Neuron (in vitro differentiated cells): ENCODE measurements around the gene P2RX5.
A peak's percentile ranks its signal among the peaks of the same experiment; 100 is the strongest.

Experiments
- H2AFZ ChIP-seq: one replicate; pipeline ENCODE4 v1.6.1; 2013; ENCODE audit warnings: low read depth, mild to moderate bottlenecking, inconsistent platforms, low read length, moderate library complexity
- H3K27me3 ChIP-seq: one replicate; pipeline ENCODE4 v1.6.1; 2013; ENCODE audit warnings: low read length; ENCODE audit not compliant: insufficient read depth
- H3K36me3 ChIP-seq: one replicate; pipeline ENCODE4 v1.6.1; 2013; ENCODE audit warnings: low read length; ENCODE audit not compliant: insufficient read depth
- H3K4me1 ChIP-seq: one replicate; pipeline ENCODE4 v1.6.1; 2013; ENCODE audit warnings: low read length; ENCODE audit not compliant: insufficient read depth
- H3K4me3 ChIP-seq: 2 replicates; pipeline ENCODE4 v1.5.1; 2013; ENCODE audit warnings: mild to moderate bottlenecking, low read length, moderate library complexity
- H3K9me3 ChIP-seq: one replicate; pipeline ENCODE4 v1.6.1; 2013; ENCODE audit warnings: low read length

Gene P2RX5

DNA sequence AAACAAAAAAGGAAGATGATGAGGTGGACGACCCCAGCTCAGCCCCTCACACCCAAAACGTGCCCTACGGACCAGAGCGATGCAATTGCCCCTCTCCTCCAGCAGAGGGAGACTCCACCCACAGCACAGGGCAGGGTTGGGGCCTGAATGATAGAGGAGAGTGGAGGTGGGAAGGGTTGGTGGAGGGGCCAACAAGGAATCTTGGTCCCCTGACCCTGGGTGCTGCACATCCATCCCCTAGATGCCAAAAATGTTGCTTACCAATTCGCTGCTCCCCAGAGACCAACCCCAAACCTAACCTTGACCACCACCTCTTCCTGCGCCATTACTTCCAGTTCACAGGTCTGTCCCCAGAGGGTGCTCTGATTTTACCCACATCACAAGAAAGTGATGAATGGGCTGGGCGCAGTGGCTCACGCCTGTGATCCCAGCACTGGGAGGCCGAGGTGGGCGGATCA lies 12.9 kb downstream of the P2RX5 start:
- peaks cover 1% of the 10 kb centered on the region for H3K4me1 ChIP-seq
- no peaks in the 10 kb centered on the region for H3K9me3 ChIP-seq
- no peak overlapping the region for H3K4me3 ChIP-seq
- no peaks in the 10 kb centered on the region for H3K36me3 ChIP-seq
- H2AFZ ChIP-seq, result no peak overlapping the region
- no peaks in the 10 kb centered on the region for H3K27me3 ChIP-seq

DNA sequence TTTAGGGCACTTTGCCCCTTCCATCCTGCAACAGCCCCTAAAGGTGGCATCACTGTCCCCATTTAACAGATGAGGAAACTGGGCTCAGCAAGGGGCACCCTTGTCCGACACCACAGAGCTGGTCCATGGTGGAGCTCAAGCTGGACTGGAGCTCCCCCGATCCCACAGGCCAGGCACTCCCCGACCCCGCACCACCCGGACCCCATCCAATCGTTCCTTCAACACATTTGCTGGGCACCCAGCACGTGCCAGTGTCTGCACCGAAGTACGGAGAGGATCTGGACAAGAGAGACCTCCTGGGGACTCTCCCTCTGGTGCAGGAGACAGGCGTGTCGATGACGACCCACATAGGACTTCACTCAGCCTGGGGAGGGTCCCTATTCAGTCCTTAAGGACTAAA lies 13.9 kb downstream of the P2RX5 start:
- no peaks in the 10 kb centered on the region for H3K4me1 ChIP-seq
- no peaks in the 10 kb centered on the region for H3K36me3 ChIP-seq
- H3K9me3 ChIP-seq, result no peaks in the 10 kb centered on the region
- H2AFZ ChIP-seq, result no peak overlapping the region
- H3K27me3 ChIP-seq, result peaks cover 3% of the 10 kb centered on the region
- no peak overlapping the region for H3K4me3 ChIP-seq

DNA sequence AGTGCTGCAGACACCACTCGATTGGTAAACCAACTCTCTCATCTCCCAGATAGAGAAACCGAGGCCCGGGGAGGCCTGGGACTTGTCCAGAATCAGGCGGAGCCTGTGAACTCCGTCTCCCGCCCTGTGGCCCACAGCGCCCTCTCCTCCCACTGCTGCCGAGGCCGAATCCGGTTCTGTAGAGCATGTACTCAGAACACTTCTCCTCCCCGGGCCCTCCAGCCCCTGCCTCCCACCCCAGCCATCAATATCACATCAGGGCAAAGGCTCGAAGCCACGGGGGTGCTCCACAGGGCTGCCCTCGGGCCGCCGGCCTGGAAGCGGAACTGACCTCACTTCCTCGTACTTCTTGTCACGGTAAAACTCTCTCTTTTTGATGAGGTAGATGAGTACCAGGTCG lies 14.4 kb downstream of the P2RX5 start:
- no peaks in the 10 kb centered on the region for H3K36me3 ChIP-seq
- H2AFZ ChIP-seq, result no peak overlapping the region
- peaks cover 5% of the 10 kb centered on the region for H3K27me3 ChIP-seq
- no peaks in the 10 kb centered on the region for H3K9me3 ChIP-seq
- no peak overlapping the region for H3K4me3 ChIP-seq
- no peaks in the 10 kb centered on the region for H3K4me1 ChIP-seq

DNA sequence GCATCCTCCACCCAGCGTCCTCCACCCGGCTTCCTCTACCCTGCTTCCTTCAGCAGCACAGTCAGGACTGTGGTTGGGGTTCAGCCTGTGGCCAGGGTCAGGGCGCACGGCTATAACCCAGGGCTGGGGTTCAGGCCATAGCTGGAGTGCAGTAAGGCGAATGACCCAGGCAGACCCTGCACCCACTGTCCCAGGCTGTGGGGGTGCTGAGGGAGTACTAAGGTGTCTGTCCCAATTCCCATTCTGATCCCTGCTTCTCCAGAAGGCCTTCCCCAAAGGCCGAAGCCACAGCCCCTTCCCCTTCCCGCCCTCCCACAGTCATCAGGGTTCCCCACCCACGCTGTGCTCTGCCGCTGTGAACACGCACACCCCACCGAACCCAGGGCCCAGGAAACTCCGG lies 14.9 kb downstream of the P2RX5 start:
- Histone ChIP-seq H3K4me3 (no peak overlapping the region), H3K27me3 (peaks cover 5% of the 10 kb centered on the region), H3K4me1 (no peaks in the 10 kb centered on the region), H3K36me3 (no peaks in the 10 kb centered on the region), H2AFZ (no peak overlapping the region), H3K9me3 (no peaks in the 10 kb centered on the region)

DNA sequence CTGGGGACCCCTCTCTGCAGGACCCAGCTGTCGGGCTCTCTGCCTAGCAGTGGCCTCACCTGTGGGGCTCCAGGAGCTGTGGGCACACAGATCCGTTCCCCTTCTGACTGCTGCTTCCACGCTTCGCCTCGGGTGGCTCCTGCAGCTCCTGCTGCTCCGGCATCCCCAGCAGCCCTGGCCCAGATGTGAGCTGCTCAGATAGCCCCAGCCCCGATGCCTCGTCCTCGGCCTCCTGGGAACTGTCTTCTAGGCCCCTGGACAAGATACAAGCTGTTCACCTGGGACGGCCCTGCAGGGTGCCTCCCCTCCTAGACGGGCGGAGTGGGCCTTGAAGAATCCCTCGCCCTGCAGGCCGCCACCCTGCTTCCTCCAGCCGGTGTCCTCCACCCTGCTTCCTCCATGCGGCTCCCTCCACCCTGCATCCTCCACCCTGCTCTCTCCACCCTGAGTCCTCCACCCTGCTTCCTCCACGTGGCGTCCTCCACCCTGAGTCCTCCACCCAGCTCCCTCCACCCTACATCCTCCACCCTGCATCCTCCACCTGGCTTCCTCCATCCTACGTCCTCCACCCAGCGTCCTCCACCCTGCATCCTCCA lies 16.3 kb downstream of the P2RX5 start:
- Histone ChIP-seq H3K4me3 (no peak overlapping the region), H2AFZ (no peak overlapping the region), H3K4me1 (no peaks in the 10 kb centered on the region), H3K9me3 (no peaks in the 10 kb centered on the region), H3K27me3 (peaks cover 5% of the 10 kb centered on the region), H3K36me3 (no peaks in the 10 kb centered on the region)

DNA sequence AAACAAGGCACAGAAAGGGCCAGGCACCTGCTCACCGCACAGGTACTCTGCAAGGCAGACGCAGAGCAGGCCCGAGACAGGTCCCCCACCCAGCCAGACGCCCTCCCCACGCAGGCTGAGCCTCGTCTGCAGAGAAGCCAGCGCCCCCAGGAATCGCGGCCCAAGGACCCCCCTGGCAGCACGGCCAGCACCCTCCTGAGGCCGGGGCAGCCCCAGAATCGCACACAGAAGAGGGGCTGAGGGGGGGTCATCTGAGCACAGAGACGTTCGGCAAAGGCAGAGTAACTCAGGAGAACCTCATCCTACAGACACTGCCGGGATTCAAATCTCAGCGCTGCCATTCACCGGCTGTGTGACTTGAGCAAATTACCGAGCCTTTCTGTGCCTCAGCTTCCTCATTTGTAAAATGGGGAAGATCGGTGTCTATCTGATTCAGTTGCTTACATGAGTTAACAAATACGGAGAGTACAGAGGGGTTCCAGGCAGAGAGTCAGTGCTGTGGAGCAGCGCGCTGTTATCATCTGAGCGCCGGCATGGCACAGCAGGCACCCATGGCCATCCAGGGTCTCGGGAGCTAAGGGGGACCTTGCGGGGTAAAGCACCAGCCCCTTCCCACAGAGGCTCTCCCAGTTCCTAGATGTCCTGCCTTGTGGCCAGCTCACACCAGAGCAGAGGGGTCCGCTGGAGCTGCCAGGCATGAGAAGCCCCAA lies 17.0 kb downstream of the P2RX5 start:
- Histone ChIP-seq H3K4me3 (no peak overlapping the region), H3K9me3 (no peaks in the 10 kb centered on the region), H3K36me3 (no peaks in the 10 kb centered on the region), H3K4me1 (no peaks in the 10 kb centered on the region), H3K27me3 (peaks cover 5% of the 10 kb centered on the region), H2AFZ (no peak overlapping the region)

DNA sequence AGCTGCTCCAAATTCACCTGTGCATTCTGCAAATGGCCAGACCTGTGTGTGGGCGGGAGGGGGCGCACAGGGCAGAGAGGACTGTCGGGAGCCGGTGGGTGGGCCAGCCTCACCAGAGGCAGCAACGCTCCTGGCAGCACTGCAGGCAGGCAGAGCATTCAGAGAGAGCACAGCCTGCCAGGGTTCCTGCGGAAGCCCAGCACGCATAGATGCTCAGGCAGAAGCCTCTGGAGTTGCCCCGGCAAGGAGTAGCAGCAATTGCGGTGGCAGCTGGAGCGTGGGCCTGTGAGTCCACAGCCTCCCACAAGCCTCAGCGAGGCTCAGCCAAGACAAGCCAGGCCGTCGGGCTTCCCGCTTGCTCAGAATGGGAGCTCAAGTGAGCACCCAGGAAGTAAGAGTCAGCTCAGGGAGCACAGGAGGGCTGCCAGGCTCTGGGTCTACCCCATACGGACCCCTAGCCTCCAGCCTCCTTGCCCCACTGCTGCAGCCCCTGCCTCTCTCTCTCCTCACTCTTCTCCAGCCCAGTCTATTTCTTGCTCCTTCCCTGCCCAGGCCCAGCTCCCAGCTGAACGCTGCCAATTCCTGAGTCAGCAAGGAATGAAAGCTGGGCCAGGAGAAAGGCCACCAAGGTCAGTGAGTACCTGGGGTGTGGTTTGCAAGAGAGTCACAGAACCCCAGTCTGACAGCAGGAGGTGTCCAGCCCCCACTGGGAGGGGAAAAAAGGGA lies 17.7 kb downstream of the P2RX5 start:
- H3K4me3 ChIP-seq, result no peak overlapping the region
- H3K9me3 ChIP-seq, result no peaks in the 10 kb centered on the region
- no peaks in the 10 kb centered on the region for H3K4me1 ChIP-seq

DNA sequence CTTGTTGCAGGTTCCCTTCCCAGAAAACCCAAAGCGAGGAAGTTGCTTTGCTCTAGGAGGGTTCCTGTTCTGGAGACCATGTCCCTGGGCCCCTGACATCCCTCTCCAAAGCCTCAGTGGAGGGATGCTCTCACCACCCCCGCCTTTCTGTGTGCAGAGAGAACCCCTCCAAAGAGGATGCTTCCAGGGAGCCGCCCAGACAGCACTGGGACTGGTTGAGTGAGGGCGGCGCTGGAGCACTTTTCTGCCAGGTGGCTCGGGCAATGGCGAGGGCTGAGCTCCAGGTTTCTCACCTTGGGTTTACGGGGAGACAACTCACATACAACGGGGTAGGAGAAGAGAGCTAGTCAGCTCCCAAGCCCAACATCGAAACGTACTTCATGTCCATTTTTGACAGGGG lies 20.1 kb downstream of the P2RX5 start:
- Histone ChIP-seq H2AFZ (no peak overlapping the region), H3K4me1 (no peaks in the 10 kb centered on the region), H3K27me3 (peaks cover 5% of the 10 kb centered on the region), H3K4me3 (no peak overlapping the region), H3K36me3 (no peaks in the 10 kb centered on the region), H3K9me3 (no peaks in the 10 kb centered on the region)

More for the DNA sequence above, 17.7 kb downstream of the P2RX5 start:
- no peaks in the 10 kb centered on the region for H3K36me3 ChIP-seq
- H2AFZ ChIP-seq, result no peak overlapping the region
- H3K27me3 ChIP-seq, result peaks cover 5% of the 10 kb centered on the region

DNA sequence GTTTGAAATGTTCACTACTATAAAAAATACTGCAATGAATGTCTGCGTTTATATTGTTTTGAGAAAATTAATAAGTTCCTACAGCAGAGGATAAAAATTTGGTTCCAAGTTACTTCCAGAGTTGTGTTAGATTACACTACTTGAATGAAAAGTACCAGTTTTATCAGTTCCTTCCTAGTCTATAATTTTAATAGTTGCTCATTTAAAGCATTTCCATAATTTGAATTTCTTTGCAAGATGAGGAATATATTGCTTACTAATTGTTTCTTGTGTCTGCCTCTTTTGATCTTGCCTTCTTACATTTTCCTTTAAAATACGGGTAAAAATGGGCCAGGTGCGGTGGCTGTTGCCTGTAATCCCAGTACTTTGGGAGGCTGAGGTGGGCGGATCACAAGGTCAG lies 23.4 kb downstream of the P2RX5 start:
- Histone ChIP-seq H3K4me1 (peaks cover 5% of the 10 kb centered on the region), H2AFZ (no peak overlapping the region), H3K4me3 (no peak overlapping the region), H3K27me3 (peaks cover 5% of the 10 kb centered on the region), H3K9me3 (no peaks in the 10 kb centered on the region), H3K36me3 (no peaks in the 10 kb centered on the region)

DNA sequence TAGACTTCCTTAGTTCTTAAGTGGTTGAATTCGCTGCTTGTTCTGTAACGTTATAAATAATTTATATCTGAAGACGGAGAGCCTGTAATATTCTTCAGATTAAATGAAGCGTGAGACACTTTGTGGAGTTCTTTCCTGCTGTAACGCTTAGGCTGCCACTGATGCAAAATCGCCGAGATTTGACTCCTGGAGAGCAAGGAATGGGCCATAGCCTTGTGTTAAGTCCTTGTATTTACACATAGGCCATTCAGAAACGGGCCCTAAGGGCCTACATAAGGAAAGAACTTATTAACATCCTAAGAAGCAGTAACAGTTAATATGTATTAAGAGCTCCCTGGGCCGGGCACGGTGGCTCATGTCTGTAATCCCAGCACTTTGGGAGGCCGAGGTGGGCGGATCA lies 26.4 kb downstream of the P2RX5 start:
- Histone ChIP-seq H3K9me3 (no peaks in the 10 kb centered on the region), H3K27me3 (no peaks in the 10 kb centered on the region), H3K4me1 (peaks cover 12% of the 10 kb centered on the region), H2AFZ (no peak overlapping the region), H3K4me3 (peak overlapping the region; percentile 95), H3K36me3 (no peaks in the 10 kb centered on the region)

DNA sequence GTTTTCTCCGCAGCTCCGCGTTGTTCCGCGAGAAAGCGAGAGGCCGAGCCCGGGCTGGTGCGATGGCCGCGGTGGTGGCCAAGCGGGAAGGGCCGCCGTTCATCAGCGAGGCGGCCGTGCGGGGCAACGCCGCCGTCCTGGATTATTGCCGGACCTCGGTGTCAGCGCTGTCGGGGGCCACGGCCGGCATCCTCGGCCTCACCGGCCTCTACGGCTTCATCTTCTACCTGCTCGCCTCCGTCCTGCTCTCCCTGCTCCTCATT lies 26.9 kb downstream of the P2RX5 start:
- Histone ChIP-seq H3K36me3 (peaks cover 4% of the 10 kb centered on the region), H3K9me3 (no peaks in the 10 kb centered on the region), H3K4me1 (peaks cover 12% of the 10 kb centered on the region), H2AFZ (peak overlapping the region; percentile 91), H3K4me3 (peak overlapping the region; percentile 95), H3K27me3 (no peaks in the 10 kb centered on the region)

DNA sequence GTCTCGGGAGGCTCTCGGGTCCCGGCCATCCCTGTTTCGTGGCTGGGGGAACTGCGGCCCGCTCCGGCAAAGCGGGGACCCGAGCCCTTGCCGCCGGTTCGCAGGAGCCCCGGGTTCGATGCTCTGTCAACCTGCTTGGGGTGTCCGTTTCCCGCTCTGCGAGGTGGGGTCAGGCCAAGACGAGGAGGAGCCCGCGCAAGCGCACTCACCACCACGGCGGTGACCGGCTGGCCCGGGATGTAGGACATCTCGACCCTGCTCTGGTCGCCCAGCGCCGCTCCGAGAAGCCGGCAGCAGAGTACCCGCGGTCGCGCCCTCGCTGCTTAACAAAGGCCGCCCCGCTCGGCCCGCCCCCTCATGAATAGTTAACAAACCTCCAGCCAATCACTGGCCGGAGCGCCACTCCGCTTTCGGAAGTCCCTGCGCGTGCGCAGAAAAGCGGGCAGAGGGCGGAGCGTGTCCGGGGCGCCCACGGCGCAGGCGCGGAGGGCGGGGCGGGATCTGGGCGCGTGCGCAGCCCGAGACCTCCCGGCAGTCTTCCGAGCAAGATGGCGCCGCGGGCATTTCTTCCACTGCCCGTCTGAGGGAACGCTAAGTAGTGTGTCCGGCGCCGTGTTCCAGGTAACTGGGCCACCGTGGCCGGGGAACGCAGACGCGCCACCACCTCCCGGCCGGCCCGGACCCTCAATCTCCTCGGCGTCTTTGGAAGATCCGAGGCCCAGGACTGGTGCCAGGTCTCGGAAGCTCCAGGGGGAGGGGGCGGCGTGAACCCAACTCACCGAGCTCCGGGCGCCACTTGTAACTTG lies 27.5 kb downstream of the P2RX5 start, which contains the start of the genes EMC6 and TAX1BP3:
Gene EMC6 (plus strand): TSS at position 534 of the 806 bp plus-strand sequence. CDS start 335 bp downstream, outside the sequence.
Gene TAX1BP3 (minus strand): TSS at position 300 of the 806 bp plus-strand sequence. CDS start 52 bp downstream, at position 248.
- H3K4me1 ChIP-seq, result peaks cover 14% of the 10 kb centered on the region
- H3K36me3 ChIP-seq, result peaks cover 5% of the 10 kb centered on the region
- peak within 1 kb of the TSS; percentile 91 for H2AFZ ChIP-seq
- no peaks in the 10 kb centered on the region for H3K27me3 ChIP-seq
- peak within 1 kb of the TSS; percentile 95 for H3K4me3 ChIP-seq
- no peaks in the 10 kb centered on the region for H3K9me3 ChIP-seq
